GM23338 (cell line): Measurements from ENCODE around the gene SNRNP35. TPM values are rescaled to one million over a fixed set of nuclear protein-coding genes. Genes with fewer than 3 reads are reported as not detected.
A peak's percentile ranks its signal among the peaks of the same experiment; 100 is the strongest.

ENCODE experiments used
- ATAC-seq: fragments of 200-7000 bp; cut with Tn5 transposase; 3 replicates; pipeline ENCODE4 v1.9.1; 2020
- DNase-seq: peaks from one replicate; pipeline ENCODE4 v3.0.0-alpha.2; 2015; ENCODE audit warnings: low spot score
- H2AFZ ChIP-seq: fragments of 200-600 bp; sonication (generic); 2 replicates; pipeline ENCODE4 v1.8.0; 2016; ENCODE audit warnings: antibody characterized with exemption, mild to moderate bottlenecking, moderate library complexity
- H3F3A ChIP-seq: fragments of 200-600 bp; sonication (generic); replicated peaks from 2 replicates; pipeline ENCODE4 v1.8.0; 2017; ENCODE audit warnings: antibody characterized with exemption, mixed run types, low read depth
- H3K27ac ChIP-seq: fragments of 200-600 bp; sonication (generic); 2 replicates; pipeline ENCODE4 v1.6.1; 2016; ENCODE audit warnings: low read depth
- H3K27me3 ChIP-seq: fragments of 200-600 bp; sonication (generic); 2 replicates; pipeline ENCODE4 v1.8.0; 2016; ENCODE audit warnings: mild to moderate bottlenecking, mixed run types, moderate library complexity; ENCODE audit not compliant: insufficient read depth
- H3K36me3 ChIP-seq: fragments of 200-600 bp; sonication (generic); 2 replicates; pipeline ENCODE4 v1.8.0; 2016; ENCODE audit warnings: mild to moderate bottlenecking; ENCODE audit not compliant: insufficient read depth
- H3K4me1 ChIP-seq: fragments of 200-600 bp; sonication (generic); 2 replicates; pipeline ENCODE4 v1.8.0; 2016; ENCODE audit warnings: mild to moderate bottlenecking, moderate library complexity; ENCODE audit not compliant: insufficient read depth
- H3K4me2 ChIP-seq: fragments of 200-600 bp; sonication (generic); 2 replicates; pipeline ENCODE4 v1.7.1; 2017; ENCODE audit warnings: mixed run types
- H3K4me3 ChIP-seq: fragments of 200-600 bp; sonication (generic); 2 replicates; pipeline ENCODE4 v1.6.1; 2016; ENCODE audit warnings: mixed run types
- H3K79me2 ChIP-seq: fragments of 200-600 bp; sonication (generic); replicated peaks from 2 replicates; pipeline ENCODE4 v1.8.0; 2017; ENCODE audit warnings: mild to moderate bottlenecking; ENCODE audit not compliant: insufficient read depth
- H3K9me2 ChIP-seq: fragments of 200-600 bp; sonication (generic); 2 replicates; pipeline ENCODE4 v1.8.0; 2017; ENCODE audit not compliant: insufficient read depth
- H4K20me1 ChIP-seq: fragments of 200-600 bp; sonication (generic); replicated peaks from 2 replicates; pipeline ENCODE4 v1.8.0; 2017; ENCODE audit warnings: mild to moderate bottlenecking; ENCODE audit not compliant: insufficient read depth
- H3K27ac Mint-ChIP-seq: 2 replicates; pipeline ENCODE4 v1.8.0; 2020; ENCODE audit warnings: inconsistent platforms, mild to moderate bottlenecking, moderate library complexity, mixed read lengths
- H3K27me3 Mint-ChIP-seq: 3 replicates; pipeline ENCODE4 v1.8.0; 2022; ENCODE audit warnings: low read depth, mild to moderate bottlenecking, moderate library complexity, mixed read lengths, inconsistent platforms; ENCODE audit not compliant: insufficient read depth, poor library complexity
- H3K36me3 Mint-ChIP-seq: 3 replicates; pipeline ENCODE4 v1.8.0; 2021; ENCODE audit warnings: low read depth, mild to moderate bottlenecking, inconsistent platforms, moderate library complexity, mixed read lengths
- H3K4me1 Mint-ChIP-seq: 3 replicates; pipeline ENCODE4 v1.8.0; 2020; ENCODE audit warnings: mild to moderate bottlenecking, inconsistent platforms, mixed read lengths
- H3K4me3 Mint-ChIP-seq: 3 replicates; pipeline ENCODE4 v1.8.0; 2021; ENCODE audit warnings: moderate library complexity, mild to moderate bottlenecking, inconsistent platforms, mixed read lengths
- H3K9me3 Mint-ChIP-seq: 3 replicates; pipeline ENCODE4 v1.8.0; 2020; ENCODE audit warnings: moderate library complexity, mild to moderate bottlenecking, inconsistent platforms, mixed read lengths
- CREB1 ChIP-seq: fragments of 250-450 bp; sonication (Bioruptor Pico); IDR thresholded peaks from 2 replicates; pipeline ENCODE4 v1.5.0; 2020; ENCODE audit warnings: low read depth, mild to moderate bottlenecking, moderate library complexity
- EZH2 ChIP-seq: fragments of 200-600 bp; sonication (generic); IDR thresholded peaks from one replicate; pipeline ENCODE4 v1.8.0; 2017; ENCODE audit warnings: antibody characterized with exemption, mild to moderate bottlenecking, low read depth; ENCODE audit not compliant: unreplicated experiment
- EZH2phosphoT487 ChIP-seq: fragments of 200-600 bp; sonication (generic); IDR thresholded peaks from one replicate; pipeline ENCODE4 v1.8.1; 2018; ENCODE audit warnings: antibody characterized with exemption; ENCODE audit not compliant: unreplicated experiment
- JUNB ChIP-seq: IDR thresholded peaks from one replicate; pipeline ENCODE4 v1.6.1; 2016; ENCODE audit warnings: antibody characterized with exemption; ENCODE audit not compliant: unreplicated experiment
- NANOG ChIP-seq: IDR thresholded peaks from 2 replicates; pipeline ENCODE4 v1.6.1; 2016; ENCODE audit warnings: antibody characterized with exemption, borderline replicate concordance
- POLR2AphosphoS5 ChIP-seq: IDR thresholded peaks from 2 replicates; pipeline ENCODE4 v1.6.1; 2016; ENCODE audit warnings: antibody characterized with exemption, low read depth
- STAT1 ChIP-seq: IDR thresholded peaks from one replicate; pipeline ENCODE4 v1.6.1; 2016; ENCODE audit warnings: antibody characterized with exemption; ENCODE audit not compliant: unreplicated experiment
- ZNF114 ChIP-seq: fragments of 250-450 bp; sonication (Bioruptor Pico); IDR thresholded peaks from 2 replicates; pipeline ENCODE4 v1.5.0; 2020; ENCODE audit warnings: mild to moderate bottlenecking, moderate library complexity
- ZNF331 ChIP-seq: fragments of 250-450 bp; sonication (Bioruptor Pico); IDR thresholded peaks from 2 replicates; pipeline ENCODE4 v1.5.0; 2020; ENCODE audit warnings: low read depth, mild to moderate bottlenecking, moderate library complexity
- polyA plus RNA-seq: library from polyadenylated mRNA; unstranded; fragments of >200 nt; fragmentation: Nextera tagmentation; extraction: Ambion mirVana; gene quantifications from 2 replicates; pipeline ENCODE4 v1.2.1, GENCODE V29; 2016
- total RNA-seq: library from RNA; depleted of rRNA; stranded (reverse); fragments of >200 nt; shearing (Covaris generic); gene quantifications from 2 replicates; pipeline ENCODE4 v1.2.3, GENCODE V29; 2014
- TF ChIP-seq, protein P1 (sequence below): fragments of 250-450 bp; sonication (Bioruptor Pico); IDR thresholded peaks from 2 replicates; pipeline ENCODE4 v1.5.0; 2020; ENCODE audit warnings: mild to moderate bottlenecking, moderate library complexity
- TF ChIP-seq, protein P2 (sequence below), 2 experiments: fragments of 200-600 bp in 1 of 2; sonication (generic) in 1 of 2; conservative IDR thresholded peaks; 2 replicates each; pipeline versions ENCODE4 v1.5.1 to v1.6.1; 2016 to 2017; ENCODE audit warnings: antibody characterized with exemption in 2 of 2, low read depth in 2 of 2, mild to moderate bottlenecking in 2 of 2, moderate library complexity in 1 of 2
- TF ChIP-seq, protein P3 (sequence below): IDR thresholded peaks from one replicate; pipeline ENCODE4 v1.6.1; 2018; ENCODE audit warnings: antibody characterized with exemption; ENCODE audit not compliant: unreplicated experiment
- TF ChIP-seq, protein P4 (sequence below): IDR thresholded peaks from 2 replicates; pipeline ENCODE4 v1.6.1; 2016; ENCODE audit warnings: antibody characterized with exemption

The SNRNP35 gene
- total and polyA plus RNA-seq, 2 experiments from 2014 or later, result 8.4 to 38.4 TPM

DNA sequence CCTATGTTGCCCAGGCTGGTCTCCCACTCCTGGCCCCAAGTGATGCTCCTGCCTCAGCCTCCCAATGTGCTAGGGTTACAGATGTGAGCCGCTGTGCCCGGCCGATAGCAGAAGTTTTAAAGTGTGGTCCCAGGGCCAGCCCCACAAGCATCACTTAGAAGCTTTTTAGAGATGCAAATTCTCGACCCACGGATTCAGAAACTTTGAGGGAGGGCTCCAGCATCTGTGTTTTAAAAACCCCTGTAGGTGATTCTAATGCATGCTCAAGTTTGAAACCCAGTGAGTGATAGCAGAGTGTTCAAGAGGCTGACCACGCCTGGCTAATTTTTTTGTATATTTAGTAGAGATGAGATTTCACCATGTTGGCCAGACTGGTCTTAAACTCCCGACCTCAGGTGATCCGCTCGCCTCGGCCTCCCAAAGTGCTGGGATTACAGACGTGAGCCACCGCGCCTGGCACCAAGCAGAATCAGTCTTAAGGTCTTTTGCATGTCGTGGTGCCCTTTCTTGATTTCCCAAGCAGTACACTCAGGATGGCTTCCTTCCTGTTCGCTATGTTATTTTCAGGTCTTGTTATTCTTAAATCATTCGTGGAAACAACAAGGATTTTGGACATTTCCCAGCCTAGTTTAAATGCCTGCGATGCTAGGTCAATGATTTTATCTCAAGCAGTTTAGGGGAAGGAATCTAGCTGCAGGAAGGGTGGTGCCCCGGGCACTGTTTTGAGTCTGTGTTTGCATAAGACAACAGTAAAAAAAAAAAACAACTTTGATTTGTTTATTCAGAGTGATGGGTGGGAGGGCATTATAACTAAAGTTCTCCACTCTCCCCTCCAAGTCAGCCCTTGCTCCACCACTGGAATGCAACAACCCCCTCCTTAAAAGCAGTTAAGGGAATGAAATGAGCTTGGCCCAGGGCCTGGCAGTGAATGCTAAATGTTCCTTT lies 12.3 kb upstream of the SNRNP35 start:
- Histone ChIP-seq H3K4me2 (no peak overlapping the region), H3K36me3 (no peaks in the 10 kb centered on the region), H3F3A (no peaks in the 10 kb centered on the region), H3K4me3 (no peak overlapping the region), H2AFZ (peak overlapping the region; percentile 53; the same call in 1 of the 2 replicates), H3K27ac (no peak overlapping the region), H3K27me3 (no peaks in the 10 kb centered on the region), H3K4me1 (peaks cover 11% of the 10 kb centered on the region), H3K9me2 (no peaks in the 10 kb centered on the region), H4K20me1 (no peaks in the 10 kb centered on the region), H3K79me2 (no peaks in the 10 kb centered on the region)
- no peak overlapping the region for H3K4me3 Mint-ChIP-seq
- H3K9me3 Mint-ChIP-seq, result no peaks in the 10 kb centered on the region
- peaks cover 8% of the 10 kb centered on the region; the same call in 2 of the 3 replicates for H3K4me1 Mint-ChIP-seq
- H3K36me3 Mint-ChIP-seq, result no peaks in the 10 kb centered on the region
- H3K27me3 Mint-ChIP-seq, result peaks cover 8% of the 10 kb centered on the region
- DNase-seq (no peak), ATAC-seq (peak; percentile 23; the same call in 1 of the 3 replicates)
- no peak overlapping the region for H3K27ac Mint-ChIP-seq
- no peak for TF ChIP-seq ZNF114
- TF ChIP-seq ZNF331 (CRISPR knock-in tag), result no peak
- TF ChIP-seq, protein P1, sequence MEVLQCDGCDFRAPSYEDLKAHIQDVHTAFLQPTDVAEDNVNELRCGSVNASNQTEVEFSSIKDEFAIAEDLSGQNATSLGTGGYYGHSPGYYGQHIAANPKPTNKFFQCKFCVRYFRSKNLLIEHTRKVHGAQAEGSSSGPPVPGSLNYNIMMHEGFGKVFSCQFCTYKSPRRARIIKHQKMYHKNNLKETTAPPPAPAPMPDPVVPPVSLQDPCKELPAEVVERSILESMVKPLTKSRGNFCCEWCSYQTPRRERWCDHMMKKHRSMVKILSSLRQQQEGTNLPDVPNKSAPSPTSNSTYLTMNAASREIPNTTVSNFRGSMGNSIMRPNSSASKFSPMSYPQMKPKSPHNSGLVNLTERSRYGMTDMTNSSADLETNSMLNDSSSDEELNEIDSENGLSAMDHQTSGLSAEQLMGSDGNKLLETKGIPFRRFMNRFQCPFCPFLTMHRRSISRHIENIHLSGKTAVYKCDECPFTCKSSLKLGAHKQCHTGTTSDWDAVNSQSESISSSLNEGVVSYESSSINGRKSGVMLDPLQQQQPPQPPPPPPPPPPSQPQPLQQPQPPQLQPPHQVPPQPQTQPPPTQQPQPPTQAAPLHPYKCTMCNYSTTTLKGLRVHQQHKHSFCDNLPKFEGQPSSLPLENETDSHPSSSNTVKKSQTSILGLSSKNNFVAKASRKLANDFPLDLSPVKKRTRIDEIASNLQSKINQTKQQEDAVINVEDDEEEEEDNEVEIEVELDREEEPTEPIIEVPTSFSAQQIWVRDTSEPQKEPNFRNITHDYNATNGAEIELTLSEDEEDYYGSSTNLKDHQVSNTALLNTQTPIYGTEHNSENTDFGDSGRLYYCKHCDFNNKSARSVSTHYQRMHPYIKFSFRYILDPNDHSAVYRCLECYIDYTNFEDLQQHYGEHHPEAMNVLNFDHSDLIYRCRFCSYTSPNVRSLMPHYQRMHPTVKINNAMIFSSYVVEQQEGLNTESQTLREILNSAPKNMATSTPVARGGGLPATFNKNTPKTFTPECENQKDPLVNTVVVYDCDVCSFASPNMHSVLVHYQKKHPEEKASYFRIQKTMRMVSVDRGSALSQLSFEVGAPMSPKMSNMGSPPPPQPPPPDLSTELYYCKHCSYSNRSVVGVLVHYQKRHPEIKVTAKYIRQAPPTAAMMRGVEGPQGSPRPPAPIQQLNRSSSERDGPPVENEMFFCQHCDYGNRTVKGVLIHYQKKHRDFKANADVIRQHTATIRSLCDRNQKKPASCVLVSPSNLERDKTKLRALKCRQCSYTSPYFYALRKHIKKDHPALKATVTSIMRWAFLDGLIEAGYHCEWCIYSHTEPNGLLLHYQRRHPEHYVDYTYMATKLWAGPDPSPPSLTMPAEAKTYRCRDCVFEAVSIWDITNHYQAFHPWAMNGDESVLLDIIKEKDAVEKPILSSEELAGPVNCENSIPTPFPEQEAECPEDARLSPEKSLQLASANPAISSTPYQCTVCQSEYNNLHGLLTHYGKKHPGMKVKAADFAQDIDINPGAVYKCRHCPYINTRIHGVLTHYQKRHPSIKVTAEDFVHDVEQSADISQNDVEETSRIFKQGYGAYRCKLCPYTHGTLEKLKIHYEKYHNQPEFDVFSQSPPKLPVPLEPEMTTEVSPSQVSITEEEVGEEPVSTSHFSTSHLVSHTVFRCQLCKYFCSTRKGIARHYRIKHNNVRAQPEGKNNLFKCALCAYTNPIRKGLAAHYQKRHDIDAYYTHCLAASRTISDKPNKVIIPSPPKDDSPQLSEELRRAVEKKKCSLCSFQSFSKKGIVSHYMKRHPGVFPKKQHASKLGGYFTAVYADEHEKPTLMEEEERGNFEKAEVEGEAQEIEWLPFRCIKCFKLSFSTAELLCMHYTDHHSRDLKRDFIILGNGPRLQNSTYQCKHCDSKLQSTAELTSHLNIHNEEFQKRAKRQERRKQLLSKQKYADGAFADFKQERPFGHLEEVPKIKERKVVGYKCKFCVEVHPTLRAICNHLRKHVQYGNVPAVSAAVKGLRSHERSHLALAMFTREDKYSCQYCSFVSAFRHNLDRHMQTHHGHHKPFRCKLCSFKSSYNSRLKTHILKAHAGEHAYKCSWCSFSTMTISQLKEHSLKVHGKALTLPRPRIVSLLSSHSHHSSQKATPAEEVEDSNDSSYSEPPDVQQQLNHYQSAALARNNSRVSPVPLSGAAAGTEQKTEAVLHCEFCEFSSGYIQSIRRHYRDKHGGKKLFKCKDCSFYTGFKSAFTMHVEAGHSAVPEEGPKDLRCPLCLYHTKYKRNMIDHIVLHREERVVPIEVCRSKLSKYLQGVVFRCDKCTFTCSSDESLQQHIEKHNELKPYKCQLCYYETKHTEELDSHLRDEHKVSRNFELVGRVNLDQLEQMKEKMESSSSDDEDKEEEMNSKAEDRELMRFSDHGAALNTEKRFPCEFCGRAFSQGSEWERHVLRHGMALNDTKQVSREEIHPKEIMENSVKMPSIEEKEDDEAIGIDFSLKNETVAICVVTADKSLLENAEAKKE, result no peak
- TF ChIP-seq, protein P2, sequence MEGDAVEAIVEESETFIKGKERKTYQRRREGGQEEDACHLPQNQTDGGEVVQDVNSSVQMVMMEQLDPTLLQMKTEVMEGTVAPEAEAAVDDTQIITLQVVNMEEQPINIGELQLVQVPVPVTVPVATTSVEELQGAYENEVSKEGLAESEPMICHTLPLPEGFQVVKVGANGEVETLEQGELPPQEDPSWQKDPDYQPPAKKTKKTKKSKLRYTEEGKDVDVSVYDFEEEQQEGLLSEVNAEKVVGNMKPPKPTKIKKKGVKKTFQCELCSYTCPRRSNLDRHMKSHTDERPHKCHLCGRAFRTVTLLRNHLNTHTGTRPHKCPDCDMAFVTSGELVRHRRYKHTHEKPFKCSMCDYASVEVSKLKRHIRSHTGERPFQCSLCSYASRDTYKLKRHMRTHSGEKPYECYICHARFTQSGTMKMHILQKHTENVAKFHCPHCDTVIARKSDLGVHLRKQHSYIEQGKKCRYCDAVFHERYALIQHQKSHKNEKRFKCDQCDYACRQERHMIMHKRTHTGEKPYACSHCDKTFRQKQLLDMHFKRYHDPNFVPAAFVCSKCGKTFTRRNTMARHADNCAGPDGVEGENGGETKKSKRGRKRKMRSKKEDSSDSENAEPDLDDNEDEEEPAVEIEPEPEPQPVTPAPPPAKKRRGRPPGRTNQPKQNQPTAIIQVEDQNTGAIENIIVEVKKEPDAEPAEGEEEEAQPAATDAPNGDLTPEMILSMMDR (conservative IDR thresholded peaks at IDR 0.05; ENCODE audit: low read depth in 2 of 2), result no peak
- no peak for TF ChIP-seq JUNB
- TF ChIP-seq, protein P3, sequence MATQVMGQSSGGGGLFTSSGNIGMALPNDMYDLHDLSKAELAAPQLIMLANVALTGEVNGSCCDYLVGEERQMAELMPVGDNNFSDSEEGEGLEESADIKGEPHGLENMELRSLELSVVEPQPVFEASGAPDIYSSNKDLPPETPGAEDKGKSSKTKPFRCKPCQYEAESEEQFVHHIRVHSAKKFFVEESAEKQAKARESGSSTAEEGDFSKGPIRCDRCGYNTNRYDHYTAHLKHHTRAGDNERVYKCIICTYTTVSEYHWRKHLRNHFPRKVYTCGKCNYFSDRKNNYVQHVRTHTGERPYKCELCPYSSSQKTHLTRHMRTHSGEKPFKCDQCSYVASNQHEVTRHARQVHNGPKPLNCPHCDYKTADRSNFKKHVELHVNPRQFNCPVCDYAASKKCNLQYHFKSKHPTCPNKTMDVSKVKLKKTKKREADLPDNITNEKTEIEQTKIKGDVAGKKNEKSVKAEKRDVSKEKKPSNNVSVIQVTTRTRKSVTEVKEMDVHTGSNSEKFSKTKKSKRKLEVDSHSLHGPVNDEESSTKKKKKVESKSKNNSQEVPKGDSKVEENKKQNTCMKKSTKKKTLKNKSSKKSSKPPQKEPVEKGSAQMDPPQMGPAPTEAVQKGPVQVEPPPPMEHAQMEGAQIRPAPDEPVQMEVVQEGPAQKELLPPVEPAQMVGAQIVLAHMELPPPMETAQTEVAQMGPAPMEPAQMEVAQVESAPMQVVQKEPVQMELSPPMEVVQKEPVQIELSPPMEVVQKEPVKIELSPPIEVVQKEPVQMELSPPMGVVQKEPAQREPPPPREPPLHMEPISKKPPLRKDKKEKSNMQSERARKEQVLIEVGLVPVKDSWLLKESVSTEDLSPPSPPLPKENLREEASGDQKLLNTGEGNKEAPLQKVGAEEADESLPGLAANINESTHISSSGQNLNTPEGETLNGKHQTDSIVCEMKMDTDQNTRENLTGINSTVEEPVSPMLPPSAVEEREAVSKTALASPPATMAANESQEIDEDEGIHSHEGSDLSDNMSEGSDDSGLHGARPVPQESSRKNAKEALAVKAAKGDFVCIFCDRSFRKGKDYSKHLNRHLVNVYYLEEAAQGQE, result no peak
- TF ChIP-seq EZH2phosphoT487, result no peak
- TF ChIP-seq, protein P4, sequence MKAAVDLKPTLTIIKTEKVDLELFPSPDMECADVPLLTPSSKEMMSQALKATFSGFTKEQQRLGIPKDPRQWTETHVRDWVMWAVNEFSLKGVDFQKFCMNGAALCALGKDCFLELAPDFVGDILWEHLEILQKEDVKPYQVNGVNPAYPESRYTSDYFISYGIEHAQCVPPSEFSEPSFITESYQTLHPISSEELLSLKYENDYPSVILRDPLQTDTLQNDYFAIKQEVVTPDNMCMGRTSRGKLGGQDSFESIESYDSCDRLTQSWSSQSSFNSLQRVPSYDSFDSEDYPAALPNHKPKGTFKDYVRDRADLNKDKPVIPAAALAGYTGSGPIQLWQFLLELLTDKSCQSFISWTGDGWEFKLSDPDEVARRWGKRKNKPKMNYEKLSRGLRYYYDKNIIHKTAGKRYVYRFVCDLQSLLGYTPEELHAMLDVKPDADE, result no peak
- no peak for TF ChIP-seq STAT1
- TF ChIP-seq POLR2AphosphoS5, result no peak
- TF ChIP-seq NANOG, result no peak
- no peak for TF ChIP-seq CREB1 (CRISPR knock-in tag)
- TF ChIP-seq EZH2, result no peak
